ENCODE measurements around the gene HGS.
"Not testable (repeated sequence)": the region's sequence is repeated elsewhere in the genome, so short reads cannot be mapped to it uniquely, and the experiment has no call there.

HGS gene

DNA sequence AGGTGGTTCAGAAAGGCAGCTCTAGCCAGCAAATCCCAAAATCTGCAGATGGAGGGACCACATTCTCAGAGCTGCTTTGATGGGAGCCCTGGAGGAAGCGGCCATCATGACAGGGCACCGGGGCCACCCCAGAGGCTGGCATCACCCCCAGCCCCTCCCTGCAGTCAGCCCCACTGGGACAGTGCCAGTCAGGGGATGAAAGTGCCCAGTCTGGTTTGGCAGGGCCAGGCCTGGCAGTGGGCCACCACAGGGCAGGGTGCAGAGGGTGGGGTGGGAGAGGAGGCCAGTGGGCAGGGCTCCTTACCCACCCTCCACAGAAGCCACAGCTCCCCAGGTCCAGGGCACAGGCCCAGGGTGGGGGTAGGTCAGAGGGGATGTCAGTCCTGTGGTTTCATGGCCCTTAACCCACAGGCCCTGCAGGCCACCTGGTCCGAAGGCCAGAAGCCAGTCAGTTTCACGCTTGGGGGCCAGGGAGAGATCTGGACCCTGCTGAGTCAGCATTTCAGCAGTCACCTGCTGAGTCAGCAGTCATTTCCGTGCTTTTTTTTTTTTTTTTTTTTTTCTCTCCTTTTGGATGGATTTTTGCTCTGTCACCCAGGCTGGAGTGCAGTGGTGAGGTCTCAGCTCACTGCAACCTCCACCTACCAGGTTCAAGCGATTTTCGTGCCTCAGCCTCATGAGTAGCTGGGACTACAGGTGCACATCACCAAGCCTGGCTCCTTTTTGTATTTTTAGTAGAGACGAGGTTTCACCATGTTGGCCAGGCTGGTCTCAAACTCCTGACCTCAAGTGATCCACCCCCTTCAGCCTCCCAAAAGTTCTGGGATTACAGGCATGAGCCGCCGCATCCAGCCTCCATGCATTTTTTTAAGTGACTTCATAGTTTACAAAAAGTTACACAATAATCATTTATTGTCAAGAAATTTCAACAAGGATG lies 38.6 kb downstream of the HGS start:
- no peak for DNase-seq

DNA sequence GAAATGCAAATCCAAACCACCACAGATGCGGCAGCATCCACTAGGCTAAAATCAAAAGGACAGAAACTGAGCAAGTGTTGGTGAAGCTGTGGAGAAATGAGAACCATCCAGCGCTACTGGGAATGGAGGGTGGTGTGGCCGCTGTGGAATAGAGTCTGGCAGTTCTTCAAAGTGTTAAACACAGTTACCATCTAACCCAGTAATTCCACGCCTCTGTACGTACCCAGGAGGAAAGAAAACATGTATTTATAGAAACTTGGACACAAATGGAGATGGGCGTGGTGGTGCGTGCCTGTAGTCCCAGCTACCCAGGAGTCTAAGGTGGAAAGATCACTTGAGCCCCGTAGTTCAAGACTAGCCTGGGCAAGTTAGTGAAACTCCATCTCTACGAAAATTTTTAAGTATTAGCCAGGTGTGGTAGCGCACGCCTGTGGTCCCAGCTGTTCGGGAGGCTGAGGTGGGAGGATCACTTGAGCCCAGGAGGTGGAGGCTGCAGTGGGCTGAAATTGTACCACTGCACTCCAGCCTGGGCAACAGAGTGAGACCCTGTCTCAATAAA lies 39.9 kb downstream of the HGS start:
- no peak for DNase-seq

DNA sequence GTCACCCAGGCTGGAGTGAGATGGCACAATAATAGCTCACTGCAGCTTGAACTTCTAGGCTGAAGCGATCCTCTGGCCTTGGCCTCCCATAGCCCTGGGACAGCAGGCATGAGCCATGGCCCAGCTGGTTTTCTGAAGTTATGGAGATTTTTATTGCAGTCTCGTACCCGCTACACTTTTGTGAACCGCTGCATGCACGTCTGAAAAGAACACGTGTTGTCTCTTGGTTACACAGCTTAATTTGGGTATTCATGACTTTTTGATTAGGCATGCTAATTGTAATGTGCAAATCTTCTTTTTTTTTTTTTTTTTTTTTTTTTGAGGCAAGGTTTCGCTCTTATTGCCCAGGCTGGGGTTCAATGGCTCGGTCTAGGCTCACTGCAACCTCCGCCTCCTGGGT lies 41.6 kb downstream of the HGS start:
- DNase-seq: no peak

DNA sequence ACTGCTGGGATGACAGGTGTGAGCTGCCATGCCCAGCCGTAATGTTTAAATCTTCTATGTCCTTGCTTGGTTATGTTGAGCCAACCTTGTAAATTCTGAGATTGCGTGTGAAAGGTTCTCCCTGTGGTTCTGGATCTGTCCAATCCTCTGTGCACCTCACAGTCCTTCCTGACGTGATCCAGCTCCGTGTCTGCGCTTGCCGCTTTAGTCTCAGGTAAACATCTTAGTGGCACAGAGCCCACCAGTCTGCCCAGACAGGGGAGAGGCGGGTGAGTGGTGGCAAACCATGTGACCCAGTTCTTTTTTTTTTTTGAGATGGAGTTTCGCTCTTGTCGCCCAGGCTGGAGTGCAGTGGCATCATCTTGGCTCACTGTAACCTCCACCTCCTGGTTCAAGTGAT lies 42.2 kb downstream of the HGS start:
- DNase-seq: no peak

DNA sequence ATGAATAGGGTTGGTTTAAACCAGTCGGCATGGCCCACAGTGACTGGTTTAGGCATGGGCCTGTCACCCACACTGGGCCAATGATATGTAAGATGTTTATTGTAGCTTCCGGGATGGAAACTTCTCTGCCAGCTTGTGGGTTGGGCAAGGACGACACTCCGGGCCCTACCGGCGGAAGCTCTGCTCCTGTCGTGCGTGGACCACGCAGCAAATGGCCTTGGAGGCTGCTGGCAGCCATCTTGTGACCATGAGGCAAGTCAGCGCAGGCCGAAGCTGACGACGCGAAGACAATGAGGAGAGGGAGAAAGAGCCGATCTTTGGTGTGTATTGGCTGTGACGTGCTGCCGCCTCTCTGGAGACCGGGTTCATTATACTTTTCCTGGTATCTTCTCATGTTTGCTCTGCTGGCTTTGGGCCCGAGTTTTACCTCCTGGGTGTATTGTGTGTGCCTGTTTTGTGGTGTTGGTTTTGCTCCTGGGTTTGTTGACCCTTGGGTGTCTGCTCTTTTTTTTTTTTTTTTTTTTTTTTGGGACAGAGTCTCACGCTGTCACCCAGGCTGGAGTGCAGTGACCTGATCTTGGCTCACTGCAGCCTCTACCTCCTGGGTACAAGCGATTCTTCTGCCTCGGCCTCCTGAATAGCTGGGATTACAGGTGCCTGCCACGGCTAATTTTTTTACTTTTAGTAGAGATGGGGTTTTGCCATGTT lies 43.7 kb downstream of the HGS start:
- DNase-seq: no peak

DNA sequence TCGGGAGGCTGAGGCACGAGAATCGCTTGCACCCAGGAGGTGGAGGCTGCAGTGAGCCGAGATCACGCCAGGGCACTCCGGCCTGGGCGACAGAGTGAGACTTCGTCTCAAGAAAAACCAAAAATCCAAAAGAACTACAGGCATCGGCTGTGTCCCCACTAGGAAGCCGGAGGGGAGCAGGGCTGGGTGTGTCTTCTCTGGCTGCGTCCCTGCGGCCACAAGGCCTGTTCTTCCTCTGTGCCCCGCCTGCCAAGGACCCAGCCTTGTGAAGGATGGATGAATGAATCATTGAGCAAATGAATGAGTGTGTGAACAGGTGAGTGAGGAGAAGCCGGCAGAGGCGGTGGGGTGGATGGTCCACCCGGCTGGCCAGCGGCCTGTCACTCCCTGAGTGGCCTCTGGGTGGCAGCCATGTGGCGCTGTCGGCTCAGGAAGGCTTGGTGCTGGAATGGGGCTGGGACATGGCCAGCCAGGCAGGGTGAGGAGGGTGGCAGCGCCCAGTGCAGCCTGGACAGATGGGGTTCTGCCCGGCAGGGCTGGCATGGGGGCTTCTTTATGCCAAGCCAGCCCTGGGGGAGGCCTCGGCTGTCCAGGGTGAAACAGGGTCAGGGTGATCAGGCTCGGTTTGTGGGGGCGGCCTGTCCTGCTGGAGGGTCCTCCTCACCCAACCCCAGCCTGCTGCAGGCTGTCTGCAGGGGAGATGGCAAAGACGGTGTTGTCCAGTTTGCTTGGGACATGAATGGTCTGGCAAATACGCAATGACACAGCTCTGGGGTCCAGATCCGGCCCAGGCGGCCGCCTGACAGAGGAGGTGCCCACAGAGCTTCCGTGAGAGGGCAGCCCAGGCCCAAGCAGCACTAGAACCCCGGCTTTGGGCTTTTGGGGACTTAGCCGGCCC lies 49.9 kb downstream of the HGS start:
- DNase-seq: peak; percentile 85

DNA sequence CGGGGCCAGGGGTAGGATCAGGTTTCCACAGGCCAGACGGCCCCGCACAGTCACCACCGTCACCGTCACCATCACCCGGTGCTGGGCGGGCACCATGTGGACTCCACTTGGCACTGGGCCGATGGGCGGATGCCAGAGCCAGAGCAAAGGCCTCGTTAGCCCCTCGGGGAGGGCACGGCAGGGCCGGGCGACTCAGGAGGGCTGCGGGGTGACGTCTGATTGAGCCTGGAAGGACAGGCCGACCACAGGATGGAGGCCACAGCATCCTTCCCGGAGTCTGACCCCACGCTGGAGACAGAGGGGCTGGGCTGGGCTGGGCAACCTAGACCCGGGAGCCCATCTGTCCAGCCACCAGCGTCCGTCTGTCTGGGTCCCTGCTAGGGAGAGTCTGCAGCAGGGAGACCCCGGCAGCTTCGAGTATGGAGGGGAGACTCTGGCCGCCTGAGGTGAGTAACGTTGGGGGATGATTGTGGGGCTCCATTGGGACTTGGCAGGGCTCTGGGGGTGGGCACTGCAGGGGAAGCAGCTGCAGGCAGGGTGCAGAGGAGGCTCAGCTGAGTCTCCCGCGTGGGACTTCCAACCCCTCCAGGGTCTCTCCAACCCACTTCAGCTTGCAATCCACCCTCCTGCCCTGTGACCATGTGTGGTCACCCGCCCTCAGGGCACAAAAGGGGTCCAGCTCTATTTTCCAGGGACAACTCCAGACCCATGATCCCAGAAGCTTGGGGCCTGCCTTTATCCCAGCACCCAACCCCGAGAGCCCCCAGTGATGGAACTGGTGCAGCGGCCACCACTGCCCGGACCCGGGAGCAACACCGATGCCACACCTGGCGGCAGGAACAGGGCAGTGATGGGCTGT lies 50.8 kb downstream of the HGS start:
- DNase-seq: no peak

DNA sequence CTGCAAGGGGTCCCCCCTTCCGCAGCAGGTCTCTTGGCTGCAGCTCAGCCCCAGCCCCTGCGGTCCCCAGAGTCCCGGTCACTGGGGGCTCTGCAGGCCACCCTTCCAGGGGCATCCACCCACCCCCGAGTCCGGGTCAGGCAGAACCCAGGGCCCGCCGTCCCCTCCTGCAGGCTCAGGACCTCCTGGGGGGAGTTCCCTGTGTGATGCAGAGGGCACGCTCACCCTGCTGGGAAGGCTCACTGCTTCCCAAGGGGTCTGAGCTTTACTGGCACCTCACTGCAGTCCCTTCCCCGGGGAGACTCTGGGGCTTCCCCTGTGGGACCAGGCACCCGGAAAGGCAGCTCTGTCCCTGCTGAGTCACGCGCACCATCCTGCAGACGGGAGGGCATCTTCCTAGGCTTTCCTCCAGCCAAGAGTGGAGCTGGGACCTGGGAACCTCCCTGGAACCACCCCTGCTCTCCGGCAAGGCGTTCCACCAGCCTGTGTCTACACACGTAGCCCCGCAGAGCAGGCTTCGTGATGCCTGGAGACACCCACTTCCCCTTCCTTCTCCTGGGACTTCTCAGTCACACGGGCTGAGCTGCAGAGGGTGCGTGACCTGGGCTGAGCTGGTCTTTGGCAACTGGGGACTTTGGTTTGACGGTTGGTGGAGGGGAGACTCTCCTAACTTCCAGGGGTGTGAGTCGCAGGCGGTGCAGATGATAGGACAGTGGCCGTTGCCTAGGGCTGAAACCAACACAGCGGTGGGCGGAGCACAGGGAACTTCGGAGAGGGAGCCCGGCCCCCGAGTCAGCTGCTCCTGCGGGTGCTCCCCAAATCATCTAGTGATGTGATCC lies 51.7 kb downstream of the HGS start:
- no peak for DNase-seq

DNA sequence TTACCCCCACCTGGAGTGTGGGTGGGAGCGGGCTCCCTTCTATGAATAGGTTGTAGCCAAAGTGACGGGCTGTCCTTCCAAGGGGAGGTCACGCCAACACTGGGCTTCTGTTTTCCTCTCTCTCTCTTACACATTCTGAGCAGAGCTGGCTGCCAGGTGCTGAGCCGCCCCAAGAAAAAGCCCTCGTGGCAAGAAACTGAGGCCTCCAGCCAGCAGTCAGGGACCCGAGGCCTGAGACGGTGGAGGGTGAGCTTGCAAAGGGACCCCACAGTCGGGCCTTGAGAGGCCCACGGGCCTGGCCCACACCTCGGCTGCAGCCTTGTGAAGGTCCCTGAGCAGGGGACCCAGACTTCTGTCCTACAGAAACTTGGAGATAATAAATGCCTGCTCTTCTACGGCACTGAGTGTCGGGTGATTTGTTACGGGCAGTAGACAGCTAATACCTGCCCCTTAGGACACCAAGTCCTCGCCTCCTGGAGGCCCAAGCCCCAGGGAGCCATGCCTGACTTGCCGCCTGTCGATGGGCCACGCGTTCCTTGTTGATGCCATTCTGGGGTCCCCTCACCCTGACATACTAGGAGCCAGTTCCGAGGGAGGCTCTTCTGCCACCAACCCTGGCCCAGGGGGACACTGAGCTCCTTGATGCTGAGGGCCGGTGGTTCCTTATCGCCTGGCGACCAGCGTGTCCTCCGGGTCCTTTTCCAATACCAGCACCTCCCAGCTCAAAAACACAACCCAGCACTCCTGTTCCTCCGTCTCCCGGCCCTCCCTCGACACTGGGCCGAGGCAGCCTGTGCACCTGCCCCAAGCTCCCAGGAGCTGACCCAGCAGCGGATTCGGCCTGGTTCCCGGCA lies 54.4 kb downstream of the HGS start:
- DNase-seq: no peak

DNA sequence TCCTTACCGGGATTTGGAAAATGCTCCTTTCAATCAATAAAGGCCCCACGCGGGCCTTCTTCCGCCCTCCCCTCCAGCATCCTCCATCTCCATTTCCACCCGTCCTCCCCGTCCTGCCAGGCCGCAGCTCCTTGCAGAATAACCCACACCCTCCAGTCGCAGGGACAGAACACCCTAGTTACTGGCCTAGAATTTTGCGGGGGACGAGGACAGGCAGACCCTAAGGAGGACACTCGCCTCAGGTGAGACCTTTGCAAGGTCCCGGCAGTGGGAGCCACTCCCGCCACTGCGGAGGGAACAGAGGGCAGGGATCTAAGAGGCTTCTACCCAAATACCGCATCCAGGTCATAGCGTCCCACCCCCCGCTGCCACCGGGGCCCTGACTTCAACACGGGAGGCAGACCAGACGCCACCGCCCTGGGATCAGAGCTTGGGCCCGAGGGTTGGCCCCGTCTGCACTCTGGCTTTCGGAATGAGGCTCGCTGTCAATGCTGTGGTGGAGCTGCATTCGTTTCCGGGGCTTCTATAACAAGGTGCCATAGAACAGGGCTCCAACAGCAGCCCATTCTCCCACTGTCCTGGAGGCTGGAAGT lies 55.1 kb downstream of the HGS start:
- DNase-seq: no peak

DNA sequence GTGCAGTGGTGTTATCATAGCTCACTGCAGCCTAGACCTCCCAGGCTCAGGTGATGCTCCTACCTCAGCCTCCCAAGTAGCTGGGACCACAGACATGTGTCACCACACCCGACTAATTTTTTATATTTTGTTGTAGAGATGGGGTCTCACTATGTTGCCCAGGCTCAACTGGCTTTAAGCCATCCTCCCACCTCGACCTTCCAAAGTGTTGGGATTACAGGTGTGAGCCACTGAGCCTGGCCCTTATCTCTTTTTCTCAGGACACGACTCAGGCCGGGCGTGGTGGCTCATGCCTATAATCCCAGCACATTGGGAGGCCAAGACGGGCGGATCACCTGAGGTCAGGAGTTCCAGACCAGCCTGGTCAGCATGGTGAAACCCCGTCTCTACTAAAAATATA lies 55.8 kb downstream of the HGS start:
- not testable (repeated sequence) for DNase-seq

DNA sequence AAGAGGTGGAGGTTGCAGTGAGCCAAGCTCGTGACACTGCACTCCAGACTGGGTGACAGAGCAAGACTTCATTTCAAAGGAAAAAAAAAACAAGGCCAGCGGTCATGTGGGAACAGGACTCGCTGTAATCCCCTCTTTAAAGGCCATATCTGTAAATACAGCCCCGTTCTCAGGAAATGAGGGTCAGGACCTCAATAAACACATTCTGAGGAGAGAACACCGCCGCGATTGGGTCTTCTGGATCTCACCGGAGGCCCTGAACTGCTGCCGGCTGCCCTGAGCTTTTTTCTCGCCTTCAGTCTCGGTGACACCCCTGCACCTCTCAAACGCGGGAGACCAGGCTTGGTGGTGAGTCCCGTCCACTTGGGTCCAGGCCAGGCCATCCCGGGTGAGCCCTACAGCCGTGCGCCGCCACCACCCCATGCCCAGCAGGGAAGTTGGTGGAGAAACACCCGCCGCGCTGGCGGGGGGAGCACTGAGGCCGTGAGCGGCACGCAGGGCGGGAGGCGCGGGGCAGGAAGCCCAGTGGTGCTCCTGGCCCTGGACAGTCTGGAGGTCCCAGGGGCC lies 56.7 kb downstream of the HGS start:
- DNase-seq: no peak

DNA sequence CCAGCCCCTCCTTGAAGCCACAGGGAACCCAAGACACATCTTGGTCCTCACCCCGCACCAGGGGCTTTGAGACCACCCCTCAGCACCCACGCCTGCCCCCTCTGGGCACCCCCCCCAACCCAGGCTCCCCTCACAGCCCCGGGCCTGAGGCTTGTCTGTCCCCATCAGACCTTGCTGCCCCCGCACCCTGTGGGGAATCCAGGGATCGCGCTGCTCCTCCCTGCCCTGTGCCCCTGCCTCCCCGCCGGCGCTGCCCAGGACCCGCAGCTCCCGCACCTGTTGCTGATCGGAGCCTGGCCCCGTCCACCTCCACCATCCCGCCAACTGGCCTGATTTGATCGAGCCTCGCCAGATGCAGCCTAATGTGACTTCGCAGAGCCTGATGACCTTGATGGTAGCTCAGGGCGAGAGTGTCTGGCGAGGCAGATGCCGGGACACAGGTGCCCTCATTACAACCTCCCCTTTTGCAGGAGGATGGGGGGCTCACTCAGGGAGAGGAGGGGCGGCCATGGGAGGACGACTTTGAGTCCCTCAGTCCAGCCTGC lies 57.3 kb downstream of the HGS start:
- no peak for DNase-seq

DNA sequence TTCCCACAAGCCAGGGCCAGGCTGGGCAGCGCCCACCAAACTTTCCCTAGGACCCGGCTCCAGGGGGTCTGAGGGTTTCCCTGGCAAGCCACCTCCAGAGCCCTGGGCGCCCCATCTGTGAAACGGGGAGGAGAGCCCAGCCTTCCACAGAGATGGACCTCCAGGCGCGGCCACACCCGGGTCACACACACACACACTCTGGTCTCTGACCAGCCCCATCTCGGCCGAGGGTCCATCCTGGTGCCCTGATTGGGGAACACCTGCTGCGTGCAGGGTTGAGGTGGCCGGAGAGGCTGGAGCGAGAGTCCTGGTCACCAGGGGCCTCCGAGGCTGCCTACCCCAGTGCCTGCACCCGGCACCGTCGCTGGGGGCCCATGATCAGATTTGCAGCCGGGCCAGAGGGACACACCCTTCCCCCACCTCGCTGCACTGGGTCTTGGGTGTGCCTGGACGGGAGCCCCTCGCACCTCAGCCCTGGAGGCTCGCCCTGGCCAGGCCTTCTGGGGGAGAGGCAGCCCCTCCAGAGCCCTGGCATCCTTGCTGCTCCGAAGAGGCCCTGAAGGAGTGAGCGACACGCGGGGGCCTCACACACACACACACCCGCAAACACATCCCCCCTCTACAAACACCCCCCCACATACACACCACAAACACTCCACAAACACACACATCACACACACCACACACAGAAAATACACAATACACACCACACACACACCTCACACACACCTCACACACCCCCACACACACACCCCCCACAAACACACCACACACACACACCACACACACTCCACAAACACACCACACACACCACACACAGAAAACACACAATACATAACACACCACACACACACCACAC lies 58.0 kb downstream of the HGS start:
- no peak for DNase-seq

Data from activated CD4-positive, alpha-beta T cell treated with anti-CD3 and anti-CD28 coated beads for 48 hours (primary cell).